Smooth muscle cell (in vitro differentiated cells): ENCODE data around the gene GPR68. TPM values are rescaled to one million over a fixed set of nuclear protein-coding genes. Genes with fewer than 3 reads are reported as not detected.

Experiments used
- DNase-seq: peaks from one replicate; lab custom pipeline; 2025; ENCODE audit not compliant: unreplicated experiment; lab: John Stamatoyannopoulos, UW
- H2AFZ ChIP-seq: fragments of 200-600 bp; sonication (generic); 2 replicates; pipeline ENCODE4 v1.6.0; 2016; ENCODE audit warnings: antibody characterized with exemption, low read depth, mild to moderate bottlenecking
- H3F3A ChIP-seq: fragments of 200-600 bp; sonication (generic); 2 replicates; pipeline ENCODE4 v1.6.0; 2017; ENCODE audit warnings: antibody characterized with exemption, low read depth
- H3K27ac ChIP-seq: fragments of 200-600 bp; sonication (generic); 2 replicates; pipeline ENCODE4 v1.5.1; 2016; ENCODE audit warnings: low read depth, mild to moderate bottlenecking
- H3K27me3 ChIP-seq: fragments of 200-600 bp; sonication (generic); 2 replicates; pipeline ENCODE4 v1.6.1; 2016; ENCODE audit warnings: low read depth, mild to moderate bottlenecking
- H3K36me3 ChIP-seq: fragments of 200-600 bp; sonication (generic); 2 replicates; pipeline ENCODE4 v1.5.1; 2016; ENCODE audit warnings: low read depth
- H3K4me1 ChIP-seq: fragments of 200-600 bp; sonication (generic); 2 replicates; pipeline ENCODE4 v1.5.1; 2016; ENCODE audit warnings: low read depth
- H3K4me2 ChIP-seq: fragments of 200-600 bp; sonication (generic); 2 replicates; pipeline ENCODE4 v1.6.0; 2016; ENCODE audit warnings: mild to moderate bottlenecking
- H3K4me3 ChIP-seq: fragments of 200-600 bp; sonication (generic); 2 replicates; pipeline ENCODE4 v1.5.1; 2016; ENCODE audit warnings: mild to moderate bottlenecking
- H3K79me2 ChIP-seq: fragments of 200-600 bp; sonication (generic); 2 replicates; pipeline ENCODE4 v1.6.0; 2016; ENCODE audit warnings: low read depth, mild to moderate bottlenecking
- H3K9ac ChIP-seq: fragments of 200-600 bp; sonication (generic); 2 replicates; pipeline ENCODE4 v1.6.0; 2016; ENCODE audit warnings: low read depth
- H3K9me3 ChIP-seq: fragments of 200-600 bp; sonication (generic); replicated peaks from 2 replicates; pipeline ENCODE4 v1.5.1; 2016; ENCODE audit warnings: low read depth
- H4K20me1 ChIP-seq: fragments of 200-600 bp; sonication (generic); 2 replicates; pipeline ENCODE4 v1.6.0; 2016; ENCODE audit warnings: low read depth
- CTCF ChIP-seq: fragments of 200-600 bp; sonication (generic); IDR thresholded peaks from 2 replicates; pipeline ENCODE4 v1.5.1; 2017; ENCODE audit warnings: borderline replicate concordance, mild to moderate bottlenecking, antibody characterized with exemption; ENCODE audit not compliant: insufficient read depth, poor library complexity, severe bottlenecking
- WGBS: methylation state at CpG from one replicate; pipeline ENCODE4 v1.1.7; 2016; ENCODE audit warnings: low lambda C conversion rate; 5-methylcytosine and 5-hydroxymethylcytosine counted together
- polyA plus RNA-seq: library from polyadenylated mRNA; unstranded; fragments of >200 nt; fragmentation: Nextera tagmentation; extraction: Ambion mirVana; gene quantifications from 2 replicates; pipeline ENCODE4 v1.2.1, GENCODE V29; 2016
- total RNA-seq: library from RNA; depleted of rRNA; stranded (reverse); fragments of >200 nt; gene quantifications from 2 replicates; pipeline ENCODE4 v1.2.3, GENCODE V29; 2014

Gene GPR68
- total and polyA plus RNA-seq, 2 experiments from 2014 or later, result 3.2 to 4.4 TPM

GRCh38 chr14:91242635-91243034, 1.9 kb downstream of the GPR68 start:
- Histone ChIP-seq H4K20me1 (no peaks in the 10 kb centered on the region), H3K4me3 (no peak overlapping the region), H3K4me1 (no peaks in the 10 kb centered on the region), H3F3A (no peaks in the 10 kb centered on the region), H3K9me3 (no peaks in the 10 kb centered on the region), H3K9ac (peak overlapping the region; percentile 39), H3K36me3 (no peaks in the 10 kb centered on the region), H3K4me2 (no peak overlapping the region), H3K27ac (peak overlapping the region; percentile 94), H3K27me3 (no peaks in the 10 kb centered on the region), H3K79me2 (no peaks in the 10 kb centered on the region), H2AFZ (no peak overlapping the region)
- no peak for TF ChIP-seq CTCF
- DNase-seq, result no peak
- WGBS, result 89% methylated on average over 4 of the region's 4 CpGs

DNA sequence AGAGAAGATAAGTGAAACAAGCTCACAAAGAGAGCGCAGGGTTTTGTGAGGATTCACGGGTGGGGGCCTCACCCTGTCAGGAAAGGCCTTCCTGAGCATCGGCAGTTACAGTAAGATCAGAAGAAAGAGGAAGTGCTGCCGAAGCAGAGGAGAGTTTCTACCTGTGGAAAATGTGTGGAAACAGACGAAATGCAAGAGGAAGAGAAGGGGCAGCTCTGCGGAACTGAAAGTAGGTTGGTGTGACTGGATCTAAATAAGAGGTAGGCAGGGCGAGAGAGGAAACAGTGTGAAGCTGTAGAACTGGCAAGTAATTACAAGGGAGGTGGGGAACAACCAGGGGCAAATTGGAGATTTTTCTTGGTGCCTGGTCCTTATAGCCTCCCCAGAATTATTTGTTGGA, 2.6 kb downstream of the GPR68 start:
- H3F3A ChIP-seq, result no peaks in the 10 kb centered on the region
- H4K20me1 ChIP-seq, result no peaks in the 10 kb centered on the region
- no peaks in the 10 kb centered on the region for H3K27me3 ChIP-seq
- H3K4me2 ChIP-seq, result no peak overlapping the region
- 94% methylated on average over 7 of the region's 7 CpGs for WGBS
- no peak overlapping the region for H3K9ac ChIP-seq
- TF ChIP-seq CTCF, result no peak
- H3K79me2 ChIP-seq, result no peaks in the 10 kb centered on the region
- H2AFZ ChIP-seq, result no peak overlapping the region
- no peak overlapping the region for H3K4me3 ChIP-seq
- no peaks in the 10 kb centered on the region for H3K4me1 ChIP-seq
- H3K27ac ChIP-seq, result no peak overlapping the region
- H3K9me3 ChIP-seq, result no peaks in the 10 kb centered on the region
- DNase-seq, result no peak
- H3K36me3 ChIP-seq, result no peaks in the 10 kb centered on the region

- 84% methylated on average over 8 of the region's 8 CpGs for WGBS
- no peak overlapping the region for H3K9ac ChIP-seq
These were observed 5.8 kb downstream of the GPR68 start for GRCh38 chr14:91238661-91239060.

More at GRCh38 chr14:91238661-91239060, 5.8 kb downstream of the GPR68 start:
- Histone ChIP-seq H3K79me2 (no peaks in the 10 kb centered on the region), H3K9me3 (no peaks in the 10 kb centered on the region), H3K4me3 (no peak overlapping the region), H4K20me1 (no peaks in the 10 kb centered on the region), H3K36me3 (no peaks in the 10 kb centered on the region), H3F3A (no peaks in the 10 kb centered on the region), H3K4me1 (no peaks in the 10 kb centered on the region), H3K27me3 (no peaks in the 10 kb centered on the region), H3K4me2 (no peak overlapping the region), H3K27ac (no peak overlapping the region), H2AFZ (no peak overlapping the region)
- DNase-seq, result no peak
- TF ChIP-seq CTCF, result no peak
